ENCODE measurements around the gene SLC27A3.
"Not testable (repeated sequence)": the region's sequence is repeated elsewhere in the genome, so short reads cannot be mapped to it uniquely, and the experiment has no call there.

The SLC27A3 gene

DNA sequence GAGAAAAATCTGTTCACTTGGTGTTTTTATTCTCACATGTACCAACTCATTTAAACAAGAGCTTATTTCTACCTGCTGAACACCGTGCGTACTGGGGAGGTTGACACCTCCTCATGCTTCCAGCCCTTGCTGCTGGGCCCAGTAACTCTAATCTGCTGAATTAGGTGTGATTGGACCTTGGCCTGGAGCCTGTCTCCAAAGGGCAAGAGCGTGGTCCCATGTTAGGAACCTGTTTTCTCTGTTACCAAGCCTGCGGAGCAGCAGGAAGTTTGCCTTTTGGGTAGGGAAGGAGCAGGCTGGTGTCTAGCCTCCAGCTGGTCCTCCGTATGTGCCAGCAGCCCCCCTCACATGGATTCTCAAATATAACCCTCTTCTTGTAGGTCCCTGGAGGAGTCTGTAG is 10.9 kb upstream of the SLC27A3 start:
- DNase-seq: no peak

DNA sequence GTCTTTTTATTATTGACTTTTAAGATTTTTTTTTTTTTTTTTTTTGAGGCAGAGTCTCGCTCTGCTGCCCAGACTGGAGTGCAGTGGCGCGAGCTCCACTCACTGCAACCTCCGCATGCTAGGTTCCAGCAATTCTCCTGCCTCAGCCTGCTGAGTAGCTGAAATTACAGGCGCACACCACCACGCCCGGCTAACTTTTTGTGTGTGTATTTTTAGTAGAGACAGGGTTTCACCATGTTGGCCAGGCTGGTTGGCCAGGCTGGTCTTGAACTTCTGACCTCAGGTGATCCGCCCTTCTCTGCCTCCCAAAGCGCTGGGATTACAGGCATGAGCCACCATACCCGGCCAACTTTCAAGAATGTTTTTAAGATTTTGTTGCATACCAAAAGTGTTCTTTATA is 8.5 kb upstream of the SLC27A3 start:
- not testable (repeated sequence) for DNase-seq

DNA sequence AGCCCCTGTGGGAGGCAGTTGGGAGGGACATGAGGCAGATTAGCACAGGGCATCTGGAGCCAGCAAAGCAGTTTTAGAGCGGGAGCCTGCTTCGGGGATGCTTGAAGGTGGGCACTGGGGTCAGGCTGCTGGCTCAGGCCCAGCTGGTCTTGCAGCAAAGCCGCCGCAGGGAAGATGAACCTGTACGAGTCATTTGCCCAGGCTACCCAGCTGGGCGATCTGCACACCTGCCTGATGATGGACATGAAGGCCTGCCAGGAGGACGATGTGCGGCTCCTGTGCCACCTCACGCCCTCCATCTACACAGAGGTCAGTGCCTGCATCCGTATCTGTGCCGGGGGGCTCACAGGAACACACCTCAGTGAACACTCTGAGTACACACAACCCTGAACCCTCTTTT is 7.7 kb upstream of the SLC27A3 start:
- DNase-seq: no peak

DNA sequence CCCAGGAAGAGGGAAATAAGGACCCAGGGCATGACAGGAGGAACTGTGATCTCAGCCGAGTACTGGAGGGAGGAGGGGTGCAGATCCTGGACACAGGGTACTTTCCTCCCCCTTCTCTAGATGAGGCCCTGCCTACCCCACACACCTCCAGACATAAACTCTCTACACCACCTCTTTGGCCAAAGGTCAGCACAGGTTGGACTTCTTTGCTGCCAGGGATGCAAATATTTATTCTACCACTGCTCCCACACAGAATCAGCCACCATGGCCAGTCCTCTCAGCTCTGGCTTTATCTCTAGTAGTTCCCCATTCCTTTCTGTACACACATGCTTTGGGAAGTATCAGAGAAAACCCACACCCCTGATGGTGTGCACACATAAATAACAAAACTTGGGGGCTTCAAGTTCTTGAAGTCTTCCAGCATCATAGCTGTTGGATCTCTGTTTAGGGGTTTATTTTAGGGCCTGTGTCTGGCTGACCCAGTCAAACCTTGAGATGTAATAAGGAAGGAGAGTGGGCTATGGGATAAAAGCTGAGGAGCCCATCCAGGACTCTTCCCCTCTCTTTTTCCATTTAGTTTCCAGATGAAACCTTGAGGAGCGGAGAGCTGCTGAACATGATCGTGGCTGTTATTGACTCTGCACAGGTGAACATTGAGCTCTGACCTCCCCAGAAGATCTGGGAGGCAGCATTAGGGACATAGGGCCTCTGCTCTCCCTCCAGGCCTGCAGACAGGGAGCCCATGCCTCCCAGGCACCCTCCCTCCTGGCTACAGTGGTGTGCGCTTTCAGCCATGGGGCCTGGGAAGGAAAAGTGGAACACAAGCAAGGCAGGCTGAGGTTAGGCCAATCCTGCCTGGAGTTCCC is 6.7 kb upstream of the SLC27A3 start:
- no peak for DNase-seq

DNA sequence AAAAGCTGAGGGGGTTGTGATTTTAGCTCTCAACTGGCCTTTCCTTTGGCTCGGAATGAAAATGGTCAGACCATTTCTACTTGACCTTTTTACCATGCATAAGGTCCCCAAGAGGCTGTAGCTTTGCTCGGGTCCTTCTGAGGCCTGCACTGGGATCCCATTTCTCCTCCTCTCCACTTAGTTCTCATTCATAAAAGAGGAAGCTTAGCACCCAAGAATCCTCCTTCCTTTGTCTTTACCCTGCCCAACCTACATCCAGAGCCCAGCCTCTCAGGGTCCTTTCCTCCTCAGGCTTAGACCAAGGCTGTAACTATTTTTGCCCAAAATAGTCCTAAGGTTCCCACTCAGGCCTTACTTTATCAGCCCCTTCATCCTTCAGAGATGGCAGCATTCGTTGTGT is 6.0 kb upstream of the SLC27A3 start:
- no peak for DNase-seq

DNA sequence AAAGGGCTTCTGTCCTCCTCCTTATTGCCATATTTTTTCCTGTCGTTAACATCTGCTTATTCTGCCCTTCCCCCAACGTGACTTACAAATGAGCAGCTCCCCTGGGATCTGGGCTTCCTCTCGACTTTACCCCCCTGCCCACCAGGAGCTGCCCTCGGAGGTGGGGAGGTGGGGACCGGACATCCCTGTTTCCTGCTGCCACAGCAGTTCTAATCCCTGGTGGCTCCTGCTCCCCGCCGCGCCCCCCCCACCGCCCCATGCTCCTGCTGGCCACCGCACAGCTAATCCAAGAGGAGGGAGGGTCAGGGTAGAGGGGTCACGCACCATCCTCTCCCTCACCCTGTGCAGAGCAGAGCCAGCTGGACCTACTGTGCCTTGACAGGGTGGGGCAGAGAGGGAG is 4.4 kb upstream of the SLC27A3 start:
- no peak for DNase-seq

DNA sequence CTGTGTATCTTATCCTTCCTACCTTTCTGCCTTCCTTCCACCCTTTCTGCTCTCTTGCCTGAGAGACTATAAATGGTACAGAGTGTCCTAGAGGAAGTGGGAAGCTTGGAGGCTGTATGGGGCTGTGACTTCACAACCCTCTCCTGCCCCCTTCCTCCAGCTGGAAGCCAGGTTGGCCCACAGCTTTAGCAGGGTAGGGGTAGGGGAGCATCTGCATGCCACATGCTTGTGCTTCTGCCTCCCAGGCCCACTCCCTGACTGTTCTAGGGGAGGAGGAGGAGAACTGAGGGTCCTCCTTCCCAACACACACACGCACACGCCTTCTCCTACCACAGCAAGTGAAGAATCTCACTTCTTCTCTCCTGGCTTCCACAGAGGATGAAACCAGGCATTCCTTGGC is 3.9 kb upstream of the SLC27A3 start:
- DNase-seq: no peak

DNA sequence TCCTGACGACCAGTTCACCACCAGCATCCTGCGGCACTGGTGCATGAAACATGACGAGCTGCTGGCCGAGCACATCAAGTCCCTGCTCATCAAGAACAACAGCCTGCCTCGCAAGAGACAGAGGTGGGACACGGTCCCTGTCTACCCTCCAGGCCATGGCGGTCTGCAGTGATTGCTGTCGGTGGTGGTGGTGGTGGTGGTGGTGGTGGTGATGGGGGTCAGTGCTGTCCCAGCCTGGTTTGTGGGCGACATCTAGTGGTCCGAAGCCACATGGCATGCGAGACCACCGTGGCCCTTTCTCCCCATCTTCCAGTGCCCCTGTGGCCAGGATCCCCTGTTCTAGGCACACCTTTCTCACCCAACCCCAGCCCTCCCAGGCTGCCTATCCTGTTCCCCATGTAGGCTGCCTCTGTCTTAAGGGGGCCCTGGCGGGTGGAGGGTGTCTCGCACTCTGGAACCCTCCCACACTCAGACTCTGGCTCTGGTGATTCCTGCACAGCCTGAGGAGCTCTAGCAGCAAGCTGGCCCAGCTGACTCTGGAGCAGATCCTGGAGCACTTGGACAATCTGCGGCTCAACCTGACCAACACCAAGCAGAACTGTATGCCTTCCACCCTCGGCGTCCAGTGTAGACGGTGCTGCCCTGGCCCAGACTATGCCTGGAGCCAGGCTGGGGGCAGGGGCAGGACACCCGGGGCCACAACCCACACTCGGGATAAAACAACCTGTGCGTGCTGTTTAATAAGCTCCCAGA is 3.2 kb upstream of the SLC27A3 start:
- DNase-seq: no peak

DNA sequence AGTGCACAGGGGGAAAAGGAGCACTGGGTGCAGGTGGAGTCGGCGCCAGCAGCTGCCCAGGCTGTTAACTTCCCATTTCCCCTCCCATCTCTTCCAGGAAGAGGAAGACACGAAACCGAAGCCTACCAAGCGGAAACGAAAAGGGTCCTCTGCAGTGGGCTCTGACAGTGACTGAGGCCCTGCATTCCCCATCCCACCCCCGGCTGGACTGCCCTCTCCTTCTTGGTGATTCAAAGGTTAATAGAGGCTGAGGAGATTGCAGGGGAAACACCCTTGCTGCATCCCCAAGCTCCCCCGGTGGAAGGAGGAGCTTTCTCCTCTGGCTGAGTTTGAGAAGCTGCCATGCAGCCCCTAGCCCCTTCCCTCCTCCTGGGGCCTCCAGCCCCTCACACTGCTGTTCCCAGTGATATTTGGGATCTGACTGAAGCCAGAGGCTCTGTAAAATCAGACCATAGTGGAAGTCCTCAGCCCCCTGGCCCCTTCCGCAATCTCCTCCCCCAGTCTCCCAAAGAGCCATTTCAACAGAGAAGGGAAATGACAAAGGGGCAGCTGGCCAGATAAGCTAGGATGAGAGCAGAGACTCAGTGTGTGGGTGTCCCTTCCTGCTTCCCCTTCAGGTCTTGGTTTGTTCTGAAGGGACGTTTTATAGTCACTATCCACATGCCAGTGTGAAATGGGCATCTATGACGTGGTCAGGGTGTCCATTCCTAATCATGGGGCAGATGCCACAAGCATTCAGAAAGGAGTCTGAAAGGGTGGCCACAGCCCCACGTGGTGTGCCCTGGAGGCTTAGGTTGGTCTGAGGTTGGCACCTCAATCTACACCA is 1.9 kb upstream of the SLC27A3 start:
- DNase-seq: no peak

DNA sequence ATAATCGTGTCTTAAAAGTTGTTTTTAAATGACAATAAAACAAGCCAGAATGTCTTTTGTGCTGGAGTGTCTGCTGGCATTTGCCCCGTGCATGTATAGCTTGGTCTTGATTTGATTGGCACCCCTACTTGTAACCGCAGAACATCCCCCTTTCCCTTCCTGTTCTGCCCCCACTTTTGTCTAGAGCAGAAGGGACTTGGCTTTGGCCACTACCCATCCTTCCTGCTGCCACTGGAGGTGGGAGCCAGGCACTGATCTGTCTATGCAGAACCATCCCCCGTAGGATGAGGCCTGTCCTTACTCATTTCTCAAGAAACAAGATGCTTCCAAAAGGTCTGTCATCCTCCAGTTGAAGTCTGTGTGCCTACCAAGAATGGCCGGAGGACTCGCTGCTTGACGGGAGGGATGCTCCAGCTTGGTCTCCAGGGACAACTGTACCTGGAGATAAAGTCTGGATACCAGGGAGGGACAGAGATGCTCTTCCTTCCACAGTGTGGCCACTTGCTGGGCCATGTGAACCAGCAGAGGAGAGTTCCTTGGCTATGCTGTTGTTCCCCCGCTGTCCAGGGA is 1.1 kb upstream of the SLC27A3 start:
- DNase-seq: no peak

DNA sequence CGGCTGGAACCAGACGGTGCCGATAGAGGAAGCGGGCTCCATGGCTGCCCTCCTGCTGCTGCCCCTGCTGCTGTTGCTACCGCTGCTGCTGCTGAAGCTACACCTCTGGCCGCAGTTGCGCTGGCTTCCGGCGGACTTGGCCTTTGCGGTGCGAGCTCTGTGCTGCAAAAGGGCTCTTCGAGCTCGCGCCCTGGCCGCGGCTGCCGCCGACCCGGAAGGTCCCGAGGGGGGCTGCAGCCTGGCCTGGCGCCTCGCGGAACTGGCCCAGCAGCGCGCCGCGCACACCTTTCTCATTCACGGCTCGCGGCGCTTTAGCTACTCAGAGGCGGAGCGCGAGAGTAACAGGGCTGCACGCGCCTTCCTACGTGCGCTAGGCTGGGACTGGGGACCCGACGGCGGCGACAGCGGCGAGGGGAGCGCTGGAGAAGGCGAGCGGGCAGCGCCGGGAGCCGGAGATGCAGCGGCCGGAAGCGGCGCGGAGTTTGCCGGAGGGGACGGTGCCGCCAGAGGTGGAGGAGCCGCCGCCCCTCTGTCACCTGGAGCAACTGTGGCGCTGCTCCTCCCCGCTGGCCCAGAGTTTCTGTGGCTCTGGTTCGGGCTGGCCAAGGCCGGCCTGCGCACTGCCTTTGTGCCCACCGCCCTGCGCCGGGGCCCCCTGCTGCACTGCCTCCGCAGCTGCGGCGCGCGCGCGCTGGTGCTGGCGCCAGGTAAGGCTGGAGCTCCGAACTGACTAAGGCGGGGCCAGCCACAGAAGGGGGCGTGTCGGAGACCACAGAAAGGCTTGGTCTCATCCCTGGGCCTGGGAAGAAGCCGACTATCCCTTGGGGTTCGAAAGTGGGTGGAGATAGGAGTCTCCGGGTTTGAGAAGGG is 486 bp downstream of the SLC27A3 start:
- peak; percentile 68 for DNase-seq

DNA sequence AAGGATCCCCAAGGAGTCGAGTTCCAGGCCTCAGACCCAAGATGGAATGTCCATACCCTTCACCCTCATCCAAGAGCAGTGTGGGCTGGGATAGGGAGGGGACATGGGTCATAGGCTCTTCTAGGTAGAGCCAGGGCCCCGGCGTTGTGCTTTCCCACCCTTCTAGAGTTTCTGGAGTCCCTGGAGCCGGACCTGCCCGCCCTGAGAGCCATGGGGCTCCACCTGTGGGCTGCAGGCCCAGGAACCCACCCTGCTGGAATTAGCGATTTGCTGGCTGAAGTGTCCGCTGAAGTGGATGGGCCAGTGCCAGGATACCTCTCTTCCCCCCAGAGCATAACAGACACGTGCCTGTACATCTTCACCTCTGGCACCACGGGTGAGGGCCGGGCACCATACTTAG is 1.1 kb downstream of the SLC27A3 start:
- DNase-seq: no peak

DNA sequence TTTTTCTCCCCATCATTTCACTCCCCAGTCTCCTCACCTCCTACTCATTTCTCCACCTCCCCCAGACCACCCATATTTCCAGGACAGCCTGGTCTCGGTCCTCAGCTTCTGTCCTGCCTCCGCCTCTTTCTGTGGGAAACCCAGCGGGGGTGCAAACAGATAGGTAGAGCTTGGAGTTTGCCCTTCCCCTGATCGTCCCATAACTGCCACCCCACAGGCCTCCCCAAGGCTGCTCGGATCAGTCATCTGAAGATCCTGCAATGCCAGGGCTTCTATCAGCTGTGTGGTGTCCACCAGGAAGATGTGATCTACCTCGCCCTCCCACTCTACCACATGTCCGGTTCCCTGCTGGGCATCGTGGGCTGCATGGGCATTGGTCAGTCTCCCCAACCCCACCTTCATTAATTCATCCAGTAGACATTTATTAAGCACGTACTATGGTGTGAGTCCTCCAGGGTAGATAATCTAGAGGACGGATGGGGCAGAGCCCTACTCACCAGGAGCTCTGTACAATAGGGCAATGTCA is 1.7 kb downstream of the SLC27A3 start:
- DNase-seq: no peak

DNA sequence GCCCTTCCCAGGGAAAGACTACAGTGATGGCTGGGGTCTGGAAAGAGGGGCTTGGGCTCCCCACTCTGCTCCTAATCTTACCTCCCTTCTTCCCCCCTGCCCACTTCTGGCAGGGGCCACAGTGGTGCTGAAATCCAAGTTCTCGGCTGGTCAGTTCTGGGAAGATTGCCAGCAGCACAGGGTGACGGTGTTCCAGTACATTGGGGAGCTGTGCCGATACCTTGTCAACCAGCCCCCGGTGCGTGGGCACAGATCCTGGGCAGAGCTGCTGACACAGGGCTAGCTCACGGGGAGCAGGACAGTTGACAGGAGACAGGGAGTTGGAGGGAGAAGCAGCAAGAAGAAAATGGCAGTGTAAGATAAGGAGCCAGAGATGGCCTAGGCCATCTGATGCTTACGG is 2.4 kb downstream of the SLC27A3 start:
- no peak for DNase-seq

DNA sequence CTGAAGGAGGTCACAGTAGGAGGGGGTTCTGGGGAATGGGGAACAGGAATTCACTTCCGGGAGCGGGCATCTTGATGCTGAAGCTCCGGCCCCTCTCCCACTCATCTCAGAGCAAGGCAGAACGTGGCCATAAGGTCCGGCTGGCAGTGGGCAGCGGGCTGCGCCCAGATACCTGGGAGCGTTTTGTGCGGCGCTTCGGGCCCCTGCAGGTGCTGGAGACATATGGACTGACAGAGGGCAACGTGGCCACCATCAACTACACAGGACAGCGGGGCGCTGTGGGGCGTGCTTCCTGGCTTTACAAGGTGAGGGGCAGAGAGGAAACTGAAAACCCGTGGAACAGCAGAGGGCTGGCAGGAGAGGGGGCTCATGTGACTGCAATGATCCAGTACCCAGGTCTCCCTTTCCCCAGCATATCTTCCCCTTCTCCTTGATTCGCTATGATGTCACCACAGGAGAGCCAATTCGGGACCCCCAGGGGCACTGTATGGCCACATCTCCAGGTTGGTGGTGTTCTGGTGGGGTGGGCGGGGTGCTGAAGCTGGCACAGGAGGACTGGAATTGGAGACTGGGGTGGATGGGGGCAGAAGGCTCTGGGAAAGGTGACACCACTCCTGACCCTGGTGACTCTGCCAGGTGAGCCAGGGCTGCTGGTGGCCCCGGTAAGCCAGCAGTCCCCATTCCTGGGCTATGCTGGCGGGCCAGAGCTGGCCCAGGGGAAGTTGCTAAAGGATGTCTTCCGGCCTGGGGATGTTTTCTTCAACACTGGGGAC is 3.0 kb downstream of the SLC27A3 start:
- DNase-seq: no peak

DNA sequence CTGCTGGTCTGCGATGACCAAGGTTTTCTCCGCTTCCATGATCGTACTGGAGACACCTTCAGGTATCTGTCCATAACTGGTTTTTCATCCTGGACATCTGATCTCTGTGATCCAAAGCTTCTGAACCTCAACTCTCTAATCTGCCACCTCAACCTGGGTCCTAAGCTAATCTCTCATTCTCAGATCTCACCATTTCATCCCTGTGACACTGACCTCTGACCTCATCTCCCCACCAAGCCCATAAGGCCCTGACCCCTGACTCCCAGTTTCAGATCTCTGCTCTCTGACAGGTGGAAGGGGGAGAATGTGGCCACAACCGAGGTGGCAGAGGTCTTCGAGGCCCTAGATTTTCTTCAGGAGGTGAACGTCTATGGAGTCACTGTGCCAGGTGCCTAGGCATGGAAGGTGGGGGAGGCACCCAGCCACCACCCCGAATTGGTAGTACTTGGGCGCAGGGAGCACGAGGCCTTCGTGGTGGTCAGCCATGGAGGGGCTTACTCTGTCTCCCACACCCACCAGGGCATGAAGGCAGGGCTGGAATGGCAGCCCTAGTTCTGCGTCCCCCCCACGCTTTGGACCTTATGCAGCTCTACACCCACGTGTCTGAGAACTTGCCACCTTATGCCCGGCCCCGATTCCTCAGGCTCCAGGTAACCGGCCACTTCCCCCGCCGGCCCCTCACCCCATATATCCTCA is 3.8 kb downstream of the SLC27A3 start:
- DNase-seq: no peak

DNA sequence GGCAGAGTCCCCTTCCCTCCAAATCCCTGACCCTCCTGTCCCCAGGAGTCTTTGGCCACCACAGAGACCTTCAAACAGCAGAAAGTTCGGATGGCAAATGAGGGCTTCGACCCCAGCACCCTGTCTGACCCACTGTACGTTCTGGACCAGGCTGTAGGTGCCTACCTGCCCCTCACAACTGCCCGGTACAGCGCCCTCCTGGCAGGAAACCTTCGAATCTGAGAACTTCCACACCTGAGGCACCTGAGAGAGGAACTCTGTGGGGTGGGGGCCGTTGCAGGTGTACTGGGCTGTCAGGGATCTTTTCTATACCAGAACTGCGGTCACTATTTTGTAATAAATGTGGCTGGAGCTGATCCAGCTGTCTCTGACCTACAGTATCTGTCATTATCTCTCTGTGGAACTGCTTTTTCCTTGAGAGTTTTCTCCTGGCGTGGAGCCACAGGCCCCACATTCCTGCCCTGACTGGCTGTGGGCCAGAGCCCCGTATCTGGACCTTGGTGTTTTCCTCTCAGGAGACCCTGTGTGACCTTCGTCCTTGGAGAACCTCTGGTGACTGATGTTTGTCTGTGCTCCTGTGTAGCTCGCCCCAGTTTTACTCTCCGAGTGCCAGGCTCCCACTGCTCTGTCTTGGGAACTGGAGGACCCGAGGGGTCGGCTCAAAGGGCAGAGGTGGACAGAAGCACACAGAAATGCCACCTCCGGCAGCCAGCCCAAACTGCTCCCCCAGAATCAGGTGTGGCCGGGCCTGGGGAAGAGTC is 4.8 kb downstream of the SLC27A3 start:
- DNase-seq: no peak

DNA sequence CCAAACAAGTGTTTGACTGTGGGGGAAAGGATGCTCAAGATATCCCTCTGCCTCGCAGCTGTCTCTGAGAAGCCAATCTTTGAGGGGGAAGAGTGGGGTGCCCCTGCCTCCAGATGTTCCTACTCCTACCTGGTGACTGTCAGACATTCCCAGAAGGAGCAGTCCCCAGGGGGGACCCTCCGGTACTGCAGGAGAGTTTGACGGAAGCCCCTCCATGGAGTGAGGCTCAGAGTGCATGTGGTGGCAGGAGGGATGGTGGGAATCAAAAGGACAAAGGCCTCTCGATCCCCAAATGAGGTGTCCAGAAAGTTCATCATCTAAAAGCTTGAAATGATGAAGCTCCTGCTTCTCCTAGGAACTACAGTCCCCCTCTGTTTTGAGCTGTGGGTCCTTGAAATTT is 5.3 kb downstream of the SLC27A3 start:
- no peak for DNase-seq

DNA sequence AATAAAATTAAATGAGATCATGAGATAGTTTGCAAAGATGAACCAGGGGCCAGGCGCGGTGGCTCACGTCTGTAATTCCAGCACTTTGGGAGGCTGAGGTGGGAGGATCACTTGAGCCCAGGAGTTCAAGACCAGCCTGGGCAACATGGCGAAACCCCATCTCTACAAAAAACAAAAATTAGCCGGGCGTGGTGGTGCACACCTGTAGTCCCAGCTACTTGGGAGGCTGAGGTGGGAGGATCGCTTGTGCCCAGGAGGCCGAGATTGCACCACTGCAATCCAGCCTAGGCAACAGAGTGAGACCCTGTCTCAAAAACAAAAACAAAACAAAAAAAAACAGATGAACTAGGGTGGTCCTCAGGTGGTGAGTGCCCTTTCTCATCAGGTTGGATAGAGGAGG is 7.4 kb downstream of the SLC27A3 start:
- DNase-seq: not testable (repeated sequence)

All from CD4-positive, alpha-beta T cell treated with Interleukin-10 for 1 hour (primary cell).